ENCODE measurements around the gene AMPD1.

- no peak for TF ChIP-seq CTCF (IDR thresholded peaks at IDR 0.05; ENCODE audit: insufficient read depth, low read length, poor library complexity, severe bottlenecking)
- TF ChIP-seq EZH2phosphoT487 (conservative IDR thresholded peaks at IDR 0.05; ENCODE audit: low read length), result no peak
Observed at GRCh38 chr1:114740331-114740730, 45.0 kb upstream of the AMPD1 start.

Data from SU-DHL-6 (cell line).